Endothelial cell of umbilical vein (primary cell): Measurements from ENCODE around the gene PHLPP1.

Experiments used
- EZH2 ChIP-seq: IDR thresholded peaks from 2 replicates; pipeline ENCODE4 v1.6.1; 2012; ENCODE audit warnings: borderline replicate concordance, low read depth, mild to moderate bottlenecking, moderate library complexity, low read length, inconsistent platforms; ENCODE audit not compliant: severe bottlenecking
- FOS ChIP-seq: IDR thresholded peaks from 2 replicates; pipeline ENCODE4 v1.6.1; 2011; ENCODE audit warnings: mild to moderate bottlenecking, low read length, moderate library complexity, borderline replicate concordance; ENCODE audit not compliant: insufficient read depth
- GATA2 ChIP-seq: IDR thresholded peaks from 2 replicates; pipeline ENCODE4 v1.7.0; 2011; ENCODE audit warnings: low read depth, mild to moderate bottlenecking, moderate library complexity, mixed read lengths, low read length; ENCODE audit not compliant: insufficient read length, insufficient read depth
- MYC ChIP-seq: IDR thresholded peaks from one replicate; pipeline ENCODE4 v1.6.1; 2011; ENCODE audit warnings: mild to moderate bottlenecking, low read depth, low read length
- POLR2A ChIP-seq: IDR thresholded peaks from 2 replicates; pipeline ENCODE4 v1.6.1; 2012; ENCODE audit warnings: low read depth, mild to moderate bottlenecking, control low read depth, low read length
- POLR2AphosphoS5 ChIP-seq: IDR thresholded peaks from 2 replicates; pipeline ENCODE4 v1.6.1; 2012; ENCODE audit warnings: low read depth, mild to moderate bottlenecking, control low read depth, low read length, moderate library complexity; ENCODE audit not compliant: insufficient read depth
- TF ChIP-seq, protein P1 (sequence below), 2 donors: IDR thresholded peaks; 1 replicate in 1 of 2; 2 replicates in 1 of 2; pipeline ENCODE4 v1.5.1; 2011; ENCODE audit warnings: low read length in 2 of 2, mild to moderate bottlenecking in 2 of 2, moderate library complexity in 2 of 2, control low read depth in 1 of 2, inconsistent platforms in 1 of 2, low read depth in 1 of 2; ENCODE audit not compliant: insufficient read depth in 1 of 2; ENCODE audit errors: extremely low read depth in 1 of 2

DNA sequence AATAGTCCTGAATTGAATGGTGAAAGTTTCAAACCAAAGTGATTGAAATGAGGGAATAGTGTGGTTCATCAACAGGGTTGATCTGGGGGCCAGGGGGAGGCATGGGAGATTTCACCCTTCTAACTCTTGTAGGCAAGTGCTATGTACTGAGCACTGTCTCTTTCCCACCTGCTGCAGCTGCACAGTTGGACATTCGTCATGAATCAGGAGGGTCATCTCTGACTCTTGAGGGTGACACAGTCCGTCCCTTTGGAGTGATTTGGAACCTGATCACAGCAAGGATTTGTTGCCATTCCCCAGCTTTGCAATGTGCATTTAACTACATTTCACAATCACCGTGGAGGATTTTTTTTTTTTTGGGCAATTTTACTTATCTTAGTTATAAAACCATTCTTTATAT lies 224.6 kb downstream of the PHLPP1 start:
- TF ChIP-seq, protein P1, sequence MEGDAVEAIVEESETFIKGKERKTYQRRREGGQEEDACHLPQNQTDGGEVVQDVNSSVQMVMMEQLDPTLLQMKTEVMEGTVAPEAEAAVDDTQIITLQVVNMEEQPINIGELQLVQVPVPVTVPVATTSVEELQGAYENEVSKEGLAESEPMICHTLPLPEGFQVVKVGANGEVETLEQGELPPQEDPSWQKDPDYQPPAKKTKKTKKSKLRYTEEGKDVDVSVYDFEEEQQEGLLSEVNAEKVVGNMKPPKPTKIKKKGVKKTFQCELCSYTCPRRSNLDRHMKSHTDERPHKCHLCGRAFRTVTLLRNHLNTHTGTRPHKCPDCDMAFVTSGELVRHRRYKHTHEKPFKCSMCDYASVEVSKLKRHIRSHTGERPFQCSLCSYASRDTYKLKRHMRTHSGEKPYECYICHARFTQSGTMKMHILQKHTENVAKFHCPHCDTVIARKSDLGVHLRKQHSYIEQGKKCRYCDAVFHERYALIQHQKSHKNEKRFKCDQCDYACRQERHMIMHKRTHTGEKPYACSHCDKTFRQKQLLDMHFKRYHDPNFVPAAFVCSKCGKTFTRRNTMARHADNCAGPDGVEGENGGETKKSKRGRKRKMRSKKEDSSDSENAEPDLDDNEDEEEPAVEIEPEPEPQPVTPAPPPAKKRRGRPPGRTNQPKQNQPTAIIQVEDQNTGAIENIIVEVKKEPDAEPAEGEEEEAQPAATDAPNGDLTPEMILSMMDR (IDR thresholded peaks at IDR 0.05; ENCODE audit: extremely low read depth in 1 of 2, insufficient read depth in 1 of 2, low read depth in 1 of 2, low read length in 2 of 2) = no peak
- TF ChIP-seq POLR2AphosphoS5 (no peak), GATA2 (no peak), MYC (no peak), POLR2A (no peak), EZH2 (no peak), FOS (no peak)
